PC-3 (cell line): ENCODE measurements around the gene EVPL. TPM values are rescaled to one million over a fixed set of nuclear protein-coding genes. Genes with fewer than 3 reads are reported as not detected.

Source experiments
- ATAC-seq: fragments of 200-7000 bp; cut with Tn5 transposase; 2 replicates; pipeline ENCODE4 v1.9.1; 2020; ENCODE audit warnings: mild to moderate bottlenecking, moderate library complexity
- BruUV-seq: library from RNA; stranded (reverse); fragments of 400-500 nt; replicated peaks from 2 replicates; lab custom pipeline; 2021; lab: Mats Ljungman, UMichigan
- CTCF ChIA-PET: fragments of 300-600 bp; sonication (Branson Sonifier 250); formaldehyde crosslinking; loops from one replicate; lab custom pipeline; 2022; ENCODE audit warnings: antibody characterized with exemption; lab: Charles Lee
- POLR2A ChIA-PET: fragments of 300-600 bp; sonication (Branson Sonifier 250); formaldehyde crosslinking; loops from one replicate; lab custom pipeline; 2022; ENCODE audit warnings: antibody characterized with exemption; ENCODE audit not compliant: unreplicated experiment; lab: Charles Lee
- DNase-seq: peaks from one replicate; pipeline ENCODE4 v3.0.0-alpha.2; 2015
- H2AFZ ChIP-seq: fragments of 300-600 bp; sonication (generic); 2 replicates; pipeline ENCODE4 v1.6.0; 2016; ENCODE audit warnings: antibody characterized with exemption, low read length
- H3F3A ChIP-seq: fragments of 300-600 bp; sonication (generic); one replicate; pipeline ENCODE4 v1.6.0; 2017; ENCODE audit warnings: antibody characterized with exemption, low read length, control low read depth, mild to moderate bottlenecking; ENCODE audit not compliant: unreplicated experiment
- H3K27ac ChIP-seq: fragments of 300-600 bp; sonication (generic); 2 replicates; pipeline ENCODE4 v1.5.1; 2016; ENCODE audit warnings: mild to moderate bottlenecking, low read length
- H3K27me3 ChIP-seq: fragments of 300-600 bp; sonication (generic); 2 replicates; pipeline ENCODE4 v1.6.1; 2016; ENCODE audit warnings: low read length, mixed read lengths
- H3K36me3 ChIP-seq: fragments of 300-600 bp; sonication (generic); 2 replicates; pipeline ENCODE4 v1.6.1; 2016; ENCODE audit warnings: low read depth, mixed run types, low read length, mixed read lengths
- H3K4me1 ChIP-seq: fragments of 300-600 bp; sonication (generic); 2 replicates; pipeline ENCODE4 v1.5.1; 2016; ENCODE audit warnings: low read length; ENCODE audit not compliant: insufficient read depth
- H3K4me2 ChIP-seq: fragments of 300-600 bp; sonication (generic); 2 replicates; pipeline ENCODE4 v1.6.0; 2016; ENCODE audit warnings: low read length
- H3K4me3 ChIP-seq: fragments of 300-600 bp; sonication (generic); 2 replicates; pipeline ENCODE4 v1.5.1; 2016; ENCODE audit warnings: mild to moderate bottlenecking, low read length, mixed read lengths
- H3K79me2 ChIP-seq: fragments of 300-600 bp; sonication (generic); 2 replicates; pipeline ENCODE4 v1.6.1; 2017; ENCODE audit warnings: low read length, mixed read lengths
- H3K9ac ChIP-seq: fragments of 300-600 bp; sonication (generic); 2 replicates; pipeline ENCODE4 v1.6.0; 2016; ENCODE audit warnings: mild to moderate bottlenecking, low read length
- H3K9me2 ChIP-seq: fragments of 300-600 bp; sonication (generic); replicated peaks from 2 replicates; pipeline ENCODE4 v1.6.1; 2016; ENCODE audit warnings: mixed run types, low read length, mixed read lengths
- H3K9me3 ChIP-seq: fragments of 300-600 bp; sonication (generic); 2 replicates; pipeline ENCODE4 v1.6.1; 2016; ENCODE audit warnings: low read length, mixed read lengths
- H4K20me1 ChIP-seq: fragments of 300-600 bp; sonication (generic); 2 replicates; pipeline ENCODE4 v1.6.1; 2016; ENCODE audit warnings: low read length, mixed read lengths
- CTCF ChIP-seq: fragments of 300-600 bp; sonication (generic); conservative IDR thresholded peaks from 2 replicates; pipeline ENCODE4 v1.5.1; 2017; ENCODE audit warnings: antibody characterized with exemption, low read depth, mild to moderate bottlenecking, low read length
- EZH2 ChIP-seq: fragments of 300-600 bp; sonication (generic); IDR thresholded peaks from one replicate; pipeline ENCODE4 v1.6.1; 2017; ENCODE audit warnings: antibody characterized with exemption, mild to moderate bottlenecking, low read length; ENCODE audit not compliant: unreplicated experiment
- EZH2phosphoT487 ChIP-seq: fragments of 300-600 bp; sonication (generic); IDR thresholded peaks from 2 replicates; pipeline ENCODE4 v1.6.1; 2018; ENCODE audit warnings: mild to moderate bottlenecking, antibody characterized with exemption, low read length, borderline replicate concordance
- intact Hi-C: fragments of 100-400 bp; cut with micrococcal nuclease; formaldehyde crosslinking; loops from 2 replicates; pipeline ENCODE4 v1.9.0; 2023
- total RNA-seq: library from RNA; depleted of rRNA; stranded (reverse); fragments of >200 nt; gene quantifications from 2 replicates; pipeline ENCODE4 v1.2.3, GENCODE V29; 2014

The EVPL gene
- total RNA-seq, 1 experiment from 2014 or later = 38.8 TPM

DNA sequence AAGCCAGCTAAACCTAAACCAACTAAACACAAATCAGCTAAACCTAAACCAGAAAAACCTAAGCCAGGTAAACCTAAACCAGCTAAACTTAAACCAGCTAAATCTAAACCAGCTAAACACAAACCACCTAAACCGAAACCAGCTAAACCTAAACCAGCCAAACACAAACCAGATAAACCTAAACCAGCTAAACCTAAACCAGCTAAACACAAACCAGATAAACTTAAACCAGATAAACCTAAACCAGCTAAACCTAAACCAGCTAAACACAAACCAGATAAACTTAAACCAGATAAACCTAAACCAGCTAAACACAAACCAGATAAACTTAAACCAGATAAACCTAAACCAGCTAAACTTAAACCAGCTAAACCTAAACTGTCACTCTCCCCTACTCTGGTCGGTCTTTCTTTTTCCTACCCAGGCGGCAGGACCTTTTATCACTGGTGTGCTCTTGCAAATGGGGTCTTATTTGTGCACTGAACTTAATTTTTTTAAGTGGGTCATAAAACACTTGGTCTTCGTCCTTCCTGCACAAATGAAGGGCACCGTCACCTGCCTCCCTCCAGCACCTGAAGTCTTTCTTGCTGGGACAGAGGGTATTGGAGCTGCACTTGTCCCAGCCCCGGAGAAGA, 7.2 kb downstream of the EVPL start:
- H2AFZ ChIP-seq = no peak overlapping the region
- H3F3A ChIP-seq = no peaks in the 10 kb centered on the region
- H3K9ac ChIP-seq = no peak overlapping the region
- no peaks in the 10 kb centered on the region for H3K9me2 ChIP-seq
- no peak for DNase-seq
- H4K20me1 ChIP-seq = 0 out of 2 replicates have a peak, but pooled peaks cover 3% of the 10 kb centered on the region
- H3K4me2 ChIP-seq = no peak overlapping the region
- intact Hi-C loops = no loop called here
- peaks cover 20% of the 10 kb centered on the region for H3K36me3 ChIP-seq
- ATAC-seq = no peak
- no peaks in the 10 kb centered on the region for H3K9me3 ChIP-seq
- no peak overlapping the region for H3K27ac ChIP-seq
- H3K4me1 ChIP-seq = no peaks in the 10 kb centered on the region
- ChIA-PET POLR2A (interaction anchor here (0.7 kb wide), 1 partner anchor 106 kb away, joined by 4 read pairs; no protein-coding TSS in a partner anchor), CTCF (interaction anchor here (0.6 kb wide), 1 partner anchor 15 kb away, joined by 6 read pairs; no protein-coding TSS in a partner anchor)
- no peak for TF ChIP-seq EZH2phosphoT487
- no peak for TF ChIP-seq EZH2
- TF ChIP-seq CTCF = no peak
- no TSS peak for BruUV-seq
- H3K27me3 ChIP-seq = no peaks in the 10 kb centered on the region
- no peak overlapping the region for H3K4me3 ChIP-seq
- H3K79me2 ChIP-seq = peaks cover 8% of the 10 kb centered on the region

DNA sequence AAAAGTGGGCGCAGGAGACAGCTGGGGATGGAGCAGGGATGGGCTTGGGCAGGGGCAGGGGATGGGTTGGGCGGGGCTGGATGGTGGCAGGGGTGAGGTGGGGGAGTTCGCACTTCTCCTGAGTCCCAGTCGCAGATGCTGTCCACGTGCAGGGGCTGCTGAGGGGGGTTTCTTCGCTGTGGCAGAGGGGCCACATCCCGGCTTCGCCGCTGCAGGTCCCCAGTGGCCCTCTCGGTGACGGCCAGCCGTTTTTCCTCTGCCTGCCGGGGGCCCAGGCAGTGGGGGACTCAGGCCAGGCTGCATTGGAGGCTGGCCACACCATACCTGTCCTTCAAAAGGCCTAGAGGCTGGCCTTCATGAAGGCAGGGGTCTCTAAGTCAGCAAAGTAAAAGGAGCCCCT, 8.3 kb downstream of the EVPL start:
- ChIA-PET CTCF (no interaction called here), POLR2A (interaction anchor here (0.6 kb wide), 1 partner anchor 76 kb away, joined by 14 read pairs; no protein-coding TSS in a partner anchor)
- Histone ChIP-seq H3K79me2 (no peaks in the 10 kb centered on the region), H3K36me3 (peaks cover 20% of the 10 kb centered on the region), H3K9me3 (no peaks in the 10 kb centered on the region), H3F3A (no peaks in the 10 kb centered on the region), H2AFZ (no peak overlapping the region), H3K27ac (no peak overlapping the region), H3K4me2 (no peak overlapping the region), H3K27me3 (no peaks in the 10 kb centered on the region), H3K9me2 (no peaks in the 10 kb centered on the region), H3K4me1 (no peaks in the 10 kb centered on the region), H3K9ac (no peak overlapping the region), H3K4me3 (no peak overlapping the region), H4K20me1 (no peaks in the 10 kb centered on the region)
- TF ChIP-seq EZH2phosphoT487 = no peak
- TF ChIP-seq CTCF = no peak
- TF ChIP-seq EZH2 = no peak
- DNase-seq (no peak), ATAC-seq (no peak)
- intact Hi-C loops = no loop called here
- BruUV-seq = no TSS peak

- no peak for ATAC-seq
- Histone ChIP-seq H2AFZ (no peak overlapping the region), H3K9me2 (no peaks in the 10 kb centered on the region), H3K9me3 (no peaks in the 10 kb centered on the region), H3K9ac (no peak overlapping the region), H3K27me3 (no peaks in the 10 kb centered on the region), H3K4me2 (no peak overlapping the region), H4K20me1 (no peaks in the 10 kb centered on the region), H3K4me3 (no peak overlapping the region), H3K36me3 (peaks cover 20% of the 10 kb centered on the region), H3K79me2 (no peaks in the 10 kb centered on the region), H3K4me1 (no peaks in the 10 kb centered on the region), H3K27ac (no peak overlapping the region), H3F3A (no peaks in the 10 kb centered on the region)
- CTCF ChIA-PET = no interaction called here
- POLR2A ChIA-PET = no interaction called here
- no TSS peak for BruUV-seq
- no peak for DNase-seq
- no peak for TF ChIP-seq EZH2
- intact Hi-C loops = no loop called here
Measured at GRCh38 chr17:76018340-76018680, 8.8 kb downstream of the EVPL start.
